HG03439 (cell line): Measurements from ENCODE around the gene OSBPL1A.

Source experiments
- ATAC-seq: cut with Tn5 transposase; IDR thresholded peaks from one replicate; pipeline ENCODE4 v1.9.1; 2021; ENCODE audit warnings: mild to moderate bottlenecking, moderate library complexity; ENCODE audit not compliant: unreplicated experiment

OSBPL1A gene

DNA sequence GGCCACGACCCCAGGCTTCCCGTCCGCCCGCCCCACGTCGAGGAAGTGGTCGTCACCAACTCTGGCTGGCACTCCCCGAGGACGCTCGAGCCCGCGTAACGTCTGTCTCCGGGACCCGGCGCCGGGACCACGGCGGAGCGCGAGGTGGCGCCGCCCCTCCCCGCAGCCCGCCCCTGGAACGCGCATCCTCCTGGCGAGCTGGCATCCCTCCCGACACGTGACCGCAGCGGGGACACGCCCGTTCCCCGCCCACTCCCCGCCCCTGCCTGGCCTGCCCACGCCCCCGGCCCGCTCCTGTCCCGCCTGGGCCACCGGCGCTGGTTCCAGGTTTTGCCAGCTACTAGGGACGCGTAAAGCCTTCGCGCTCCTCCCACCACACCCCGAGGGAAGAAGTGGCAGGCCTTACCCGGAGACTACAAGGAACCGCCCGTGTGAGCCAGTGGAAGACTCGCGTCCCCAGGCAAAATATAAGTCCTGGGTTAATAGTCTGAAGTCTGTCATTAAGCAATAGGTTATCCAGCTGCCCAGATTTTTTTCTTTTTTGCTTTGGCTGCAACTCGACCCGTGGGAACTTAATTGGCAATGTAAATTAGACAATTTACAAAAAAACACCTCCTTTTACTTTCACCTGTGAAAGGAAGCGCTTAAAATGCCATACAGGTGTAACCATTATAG, at the start of gene OSBPL1A:
OSBPL1A (minus strand) TSS at position 131 of the 675 bp plus-strand sequence. CDS start 20,291 bp downstream, outside the sequence.
- ATAC-seq, result peak; percentile 61

DNA sequence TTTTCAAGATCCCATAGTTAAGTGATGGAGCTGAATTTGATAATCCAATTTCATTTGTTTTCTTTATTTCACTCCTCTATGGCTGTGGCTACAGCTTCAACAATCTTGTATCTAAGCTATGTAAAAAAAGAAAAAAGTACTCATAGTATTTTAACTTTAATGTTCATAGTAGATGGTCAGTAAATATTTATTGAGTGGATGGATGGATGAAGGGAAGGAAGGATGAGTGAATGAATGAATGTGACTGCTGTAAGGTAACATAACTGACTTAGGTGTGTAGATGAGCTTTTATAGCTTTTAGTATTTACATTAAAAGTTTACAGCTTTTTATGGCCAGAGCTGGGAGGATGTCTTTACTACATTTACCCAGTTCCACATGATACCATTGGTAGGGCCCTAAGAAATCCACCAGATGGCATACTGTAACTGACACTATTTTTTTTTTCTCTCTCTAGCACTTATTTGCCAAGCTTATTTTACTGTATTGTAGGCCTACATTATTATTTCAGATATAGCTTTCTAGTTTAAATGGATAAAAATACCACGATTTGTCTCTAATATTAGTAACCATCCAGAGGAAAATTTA, 49.4 kb upstream of the OSBPL1A start:
- ATAC-seq, result no peak

DNA sequence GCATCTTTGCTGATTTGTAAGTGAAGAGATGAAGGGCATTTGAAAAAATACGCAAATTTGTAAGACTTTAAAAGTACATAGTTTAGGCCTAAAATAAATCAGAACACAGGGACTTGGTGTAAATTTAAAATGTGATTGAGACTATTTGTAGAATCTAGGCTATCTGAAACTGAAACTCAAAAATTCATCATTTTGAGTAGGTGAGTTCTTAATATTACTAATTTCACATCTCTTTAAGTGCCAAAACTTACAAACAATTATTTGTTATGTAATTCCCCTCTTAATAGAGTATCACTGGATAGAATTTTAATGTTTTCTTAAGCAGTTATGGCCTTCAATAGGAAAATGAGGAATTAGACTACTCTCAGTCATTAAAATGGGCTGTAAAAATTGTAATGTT, 48.8 kb upstream of the OSBPL1A start:
- peak; percentile 81 for ATAC-seq

DNA sequence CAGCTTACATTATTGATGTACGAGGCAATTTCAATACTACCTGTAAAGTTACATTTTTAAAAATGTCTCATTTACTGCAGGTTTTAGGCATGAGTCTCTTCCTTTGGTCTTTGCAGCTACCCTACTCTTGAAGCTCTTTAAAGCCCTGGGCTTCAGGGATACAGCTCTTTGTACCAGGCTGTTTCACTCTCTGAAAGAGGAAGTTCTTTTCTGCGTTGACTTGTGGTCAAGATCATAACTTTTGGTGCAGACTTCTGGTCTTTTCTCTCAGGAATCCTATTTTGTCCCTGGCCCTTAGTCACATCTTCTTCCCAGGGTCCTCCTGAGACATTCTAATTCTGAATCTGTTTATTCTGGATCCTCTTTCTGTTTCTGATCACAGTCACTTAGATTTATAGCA, 46.2 kb upstream of the OSBPL1A start:
- no peak for ATAC-seq

DNA sequence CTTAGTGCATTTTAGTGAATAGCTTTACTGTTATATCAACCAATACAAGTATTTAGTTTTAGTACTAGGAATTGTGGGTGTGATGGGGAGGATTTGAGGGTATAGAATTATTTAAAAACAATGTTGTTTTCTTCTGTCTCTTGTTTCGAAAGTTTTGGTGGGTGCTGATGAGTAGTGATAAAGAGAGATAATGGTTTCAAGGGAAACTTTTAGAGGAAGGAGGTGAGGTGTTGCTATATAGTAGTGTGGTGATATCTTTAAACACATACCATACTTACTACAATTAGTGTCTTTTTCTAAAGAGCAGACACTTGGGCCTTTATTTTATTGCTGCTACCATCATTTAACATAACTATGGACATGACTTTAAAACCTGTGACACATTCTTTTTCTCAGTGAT, 39.3 kb upstream of the OSBPL1A start:
- no peak for ATAC-seq

DNA sequence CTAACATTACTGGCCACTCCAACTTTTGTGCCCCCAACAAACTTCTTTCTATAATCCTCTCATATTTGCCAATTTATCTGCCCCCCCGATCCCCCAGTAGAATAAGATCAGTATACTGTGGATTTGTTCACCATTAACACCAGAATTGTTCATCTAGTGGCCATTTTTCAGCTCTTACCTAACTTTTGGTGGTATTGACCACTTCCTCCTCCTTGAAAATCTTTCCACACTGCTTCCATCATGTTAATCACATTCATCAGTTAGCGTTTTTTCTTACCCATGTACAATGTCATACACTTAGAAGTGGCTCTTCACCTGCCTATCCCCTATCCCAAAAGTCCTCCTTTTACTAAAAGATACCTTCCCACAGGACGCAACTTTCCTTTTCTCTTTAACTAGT, 35.0 kb upstream of the OSBPL1A start:
- no peak for ATAC-seq

DNA sequence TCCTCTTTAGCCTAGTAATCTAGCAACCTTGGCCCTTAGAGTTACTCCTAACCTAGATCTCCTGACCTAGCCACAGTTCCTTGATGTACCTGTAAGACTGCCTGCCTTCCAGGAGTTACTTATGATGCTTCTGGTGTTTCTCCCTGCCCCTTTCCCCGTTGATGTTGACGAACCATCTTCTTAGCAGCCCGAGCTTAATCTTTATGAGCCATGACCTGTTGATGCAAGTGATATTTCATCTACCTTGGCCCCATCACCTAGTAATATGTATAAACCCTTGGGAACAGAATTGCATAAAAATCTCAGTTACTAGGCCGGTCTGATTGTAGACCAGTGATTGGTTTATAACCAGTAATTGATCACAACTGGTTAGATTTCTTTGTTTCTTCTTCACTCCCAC, 31.6 kb upstream of the OSBPL1A start:
- no peak for ATAC-seq

DNA sequence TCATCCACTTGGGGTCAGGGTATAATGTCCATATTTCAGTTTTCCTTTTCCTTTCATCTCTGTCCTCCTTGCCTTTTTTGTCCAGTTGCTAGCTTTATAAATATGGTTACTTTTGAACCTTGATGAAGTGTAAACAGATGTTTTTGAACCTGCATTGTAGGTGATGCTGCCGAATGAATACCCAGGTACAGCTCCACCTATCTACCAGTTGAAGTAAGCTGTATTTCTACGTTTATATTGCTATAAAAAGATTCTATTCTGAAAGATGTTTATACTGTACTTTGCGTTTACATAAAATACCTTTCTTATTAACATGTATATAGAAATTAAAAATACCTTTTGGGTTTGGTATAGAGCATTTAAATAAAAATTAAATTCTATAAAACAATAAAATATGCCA, 31.1 kb upstream of the OSBPL1A start:
- ATAC-seq, result no peak

DNA sequence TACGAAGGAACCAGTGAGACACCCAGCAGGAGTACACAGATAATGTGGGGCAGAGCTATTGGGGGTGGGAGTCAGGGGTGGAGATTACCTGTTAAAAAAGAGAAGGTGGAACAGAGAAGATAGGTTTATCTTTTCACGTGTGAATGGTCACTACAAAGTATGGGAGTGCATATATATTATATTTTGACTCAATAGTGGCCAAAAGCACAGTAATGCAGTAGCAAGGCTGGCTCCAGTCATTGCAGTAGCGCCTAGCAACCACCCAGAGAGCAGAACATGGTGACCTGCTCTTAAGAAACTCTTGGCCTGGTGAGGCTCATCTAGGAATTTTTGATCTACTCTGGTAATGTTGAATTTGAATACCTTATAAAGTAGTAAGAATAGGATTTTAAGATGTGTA, 29.9 kb upstream of the OSBPL1A start:
- no peak for ATAC-seq

DNA sequence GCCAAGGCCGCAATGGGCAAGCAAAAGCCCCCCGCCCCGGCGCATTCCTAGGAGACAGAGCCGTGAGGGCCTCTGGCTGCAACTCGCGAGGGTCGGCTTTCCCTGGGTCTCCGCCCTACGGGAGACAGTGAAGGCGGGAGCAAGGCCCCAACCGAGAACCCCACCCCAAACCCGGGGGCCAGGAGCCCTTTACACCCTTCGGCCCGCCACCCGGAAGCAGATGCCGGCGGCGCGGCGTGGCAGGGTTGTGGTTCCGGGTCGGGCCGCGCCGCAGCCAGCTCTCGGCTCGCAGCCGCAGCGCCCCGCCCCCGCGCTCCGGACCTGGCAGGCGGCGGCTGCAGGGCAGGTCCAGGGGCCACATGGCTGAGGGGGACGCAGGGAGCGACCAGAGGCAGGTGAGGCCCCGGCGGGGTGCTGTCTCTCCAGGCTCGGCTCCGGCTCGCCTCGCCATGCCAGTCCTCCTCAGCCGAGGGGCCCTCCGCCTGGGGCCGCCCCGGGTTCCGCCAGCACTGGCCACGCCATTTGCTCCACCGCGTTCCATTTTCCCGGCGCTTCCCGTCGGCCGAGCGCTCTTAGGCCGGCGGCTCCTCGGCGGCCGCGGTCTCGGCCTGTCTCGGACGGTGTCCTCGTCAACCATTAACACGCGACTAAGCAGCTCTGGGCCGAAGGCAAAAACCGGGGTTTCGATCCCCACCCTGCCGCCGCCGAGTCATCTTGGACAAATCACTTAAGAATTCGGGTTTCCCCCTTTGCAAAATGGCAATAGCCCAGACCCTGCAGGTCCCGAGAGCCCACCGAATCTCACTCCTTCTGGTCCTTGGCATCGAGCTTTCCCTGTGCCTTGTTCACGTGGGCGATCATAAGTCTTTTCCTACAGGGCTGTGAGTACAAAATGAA, 29.0 kb upstream of the OSBPL1A start, which contains the start of gene IMPACT:
IMPACT (plus strand) TSS at position 273 of the 897 bp plus-strand sequence; CDS start at position 360, 87 bp downstream.
- peak; percentile 72 for ATAC-seq

DNA sequence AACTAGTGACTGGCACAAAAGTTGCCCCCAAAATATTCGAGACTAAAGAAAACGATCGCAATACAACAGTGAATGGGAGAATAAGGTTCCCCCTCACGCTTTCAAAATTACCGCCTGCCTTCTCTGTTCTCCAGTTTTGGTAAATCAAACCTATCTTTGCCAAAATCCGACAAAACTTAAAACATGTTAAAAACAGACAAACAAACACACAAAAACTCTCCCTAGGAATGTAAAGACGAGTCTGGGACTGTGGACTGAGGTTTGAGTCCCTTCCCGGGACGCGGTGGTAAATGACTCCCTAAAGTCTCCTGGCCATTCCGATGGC, 28.4 kb upstream of the OSBPL1A start:
- no peak for ATAC-seq

DNA sequence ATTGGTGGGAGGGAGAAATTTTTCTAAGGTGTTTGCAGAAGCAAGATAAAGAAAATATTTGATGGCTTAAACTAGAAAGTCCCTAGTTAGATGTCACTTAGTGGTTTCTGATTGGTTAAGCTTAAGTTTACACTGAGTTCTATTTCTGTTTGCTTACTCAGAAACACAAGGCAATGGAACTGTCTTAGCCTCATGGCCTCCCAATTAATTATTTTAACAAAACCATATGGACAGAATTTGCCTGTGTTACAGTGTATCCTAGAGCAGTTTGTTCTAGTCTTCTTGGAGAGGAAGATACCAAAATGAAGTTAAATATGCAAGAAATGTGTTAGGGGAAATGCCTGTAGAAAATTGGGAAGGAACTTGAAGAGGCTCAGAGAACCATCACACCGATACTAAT, 24.2 kb upstream of the OSBPL1A start:
- ATAC-seq, result no peak

DNA sequence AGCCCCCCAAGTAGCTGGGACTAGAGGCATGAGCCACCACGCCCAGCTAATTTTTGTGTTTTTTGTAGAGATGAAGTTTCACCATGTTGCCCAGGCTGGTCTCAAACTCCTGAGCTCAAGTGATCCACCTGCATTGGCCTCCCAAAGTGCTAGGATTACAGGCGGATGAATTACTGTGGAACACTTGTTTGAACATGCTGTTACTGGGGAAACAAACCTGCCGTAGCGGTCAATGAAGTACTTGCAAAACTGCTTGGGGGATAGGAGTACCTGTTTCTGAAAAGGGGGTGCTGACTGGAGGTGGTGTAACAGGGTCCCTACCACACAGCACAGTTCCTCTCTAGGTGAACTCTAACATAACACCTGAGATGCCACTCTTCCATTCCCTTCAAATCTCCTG, 22.9 kb upstream of the OSBPL1A start:
- ATAC-seq, result no peak

DNA sequence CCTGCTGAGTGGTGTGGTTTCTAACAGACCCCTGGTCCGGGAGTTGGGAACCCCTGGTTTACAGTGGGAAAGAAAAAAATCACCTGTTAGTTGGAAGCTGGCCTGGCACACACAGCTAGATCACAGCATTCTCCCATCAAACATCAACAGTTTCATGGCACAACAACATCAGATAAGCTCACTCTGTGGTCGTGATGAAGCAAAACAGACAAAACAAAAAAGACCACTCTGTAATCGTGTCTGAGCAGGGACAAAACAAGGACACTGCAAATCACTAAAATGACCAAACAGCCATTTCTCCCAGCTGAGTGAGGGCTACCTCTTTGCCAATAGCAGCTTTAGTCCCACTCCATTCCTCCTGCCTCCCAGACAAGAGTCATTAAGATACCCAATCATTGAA, 19.9 kb upstream of the OSBPL1A start:
- no peak for ATAC-seq

DNA sequence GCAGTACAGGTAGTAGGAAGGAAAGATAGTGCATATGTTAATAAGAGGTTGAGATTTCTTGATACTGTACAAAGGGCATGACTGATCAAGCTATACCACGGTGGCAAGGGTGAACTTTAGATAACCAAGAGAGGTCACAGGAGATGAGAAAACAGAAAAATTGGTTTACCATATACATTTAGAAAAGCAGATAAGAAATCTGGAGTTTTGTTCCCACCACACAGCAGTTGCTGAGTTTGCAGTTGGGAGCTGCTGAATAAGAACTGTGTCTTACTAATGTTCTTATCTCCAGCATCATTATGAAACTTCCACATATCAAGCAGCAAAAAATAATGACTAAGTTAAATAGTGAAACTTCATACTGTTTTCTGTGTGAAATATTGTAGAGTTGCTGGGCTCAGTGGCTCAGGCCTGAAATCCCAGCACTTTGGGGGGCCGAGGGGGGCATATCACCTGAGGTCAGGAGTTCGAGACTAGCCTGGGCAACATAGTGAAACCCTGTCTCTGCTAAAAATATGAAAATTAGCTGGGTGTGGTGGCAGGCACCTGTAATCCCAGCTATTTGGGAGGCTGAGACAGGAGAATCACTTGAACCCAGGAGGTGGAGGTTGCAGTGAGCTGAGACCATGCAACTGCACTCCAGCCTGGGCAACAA, 16.9 kb upstream of the OSBPL1A start:
- ATAC-seq, result no peak

DNA sequence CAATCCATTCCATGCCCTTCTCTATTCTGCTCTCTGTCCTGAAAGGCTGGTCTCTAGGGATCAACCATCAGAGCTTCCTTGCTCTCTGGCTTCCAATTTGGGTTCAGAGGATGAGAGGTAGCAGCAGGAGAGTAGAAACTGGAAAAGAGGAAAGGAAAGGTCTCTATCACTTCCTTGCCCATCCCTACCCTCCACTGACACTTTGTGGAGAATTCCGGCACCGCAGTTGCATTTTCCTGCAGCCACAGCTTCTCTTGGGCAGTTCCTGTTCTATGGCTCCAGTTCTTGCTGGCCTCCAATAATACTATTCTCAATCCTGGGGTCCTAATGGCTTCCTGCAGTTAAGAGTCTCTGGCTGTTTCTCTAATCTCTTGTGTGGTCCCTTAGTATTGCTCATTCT, 15.5 kb upstream of the OSBPL1A start:
- no peak for ATAC-seq

DNA sequence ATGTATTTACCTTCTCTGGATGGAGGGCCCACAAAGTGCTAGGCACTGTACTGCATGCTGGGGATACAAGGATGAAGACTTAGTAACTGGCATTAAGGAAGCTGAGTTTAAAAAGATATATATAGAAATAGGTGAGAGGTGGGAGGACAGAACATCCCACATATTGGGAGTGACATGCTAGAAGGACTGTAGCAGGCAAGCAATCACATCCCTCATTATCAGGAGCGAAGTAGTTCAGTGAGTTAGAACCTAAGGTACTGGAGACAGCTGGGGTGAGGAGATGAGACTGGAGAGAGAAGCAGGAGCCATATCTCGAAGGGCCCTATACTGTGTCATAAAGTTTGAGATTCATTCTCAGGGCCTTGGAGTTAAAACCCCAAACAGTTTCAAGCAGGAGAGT, 10.9 kb upstream of the OSBPL1A start:
- ATAC-seq, result no peak

DNA sequence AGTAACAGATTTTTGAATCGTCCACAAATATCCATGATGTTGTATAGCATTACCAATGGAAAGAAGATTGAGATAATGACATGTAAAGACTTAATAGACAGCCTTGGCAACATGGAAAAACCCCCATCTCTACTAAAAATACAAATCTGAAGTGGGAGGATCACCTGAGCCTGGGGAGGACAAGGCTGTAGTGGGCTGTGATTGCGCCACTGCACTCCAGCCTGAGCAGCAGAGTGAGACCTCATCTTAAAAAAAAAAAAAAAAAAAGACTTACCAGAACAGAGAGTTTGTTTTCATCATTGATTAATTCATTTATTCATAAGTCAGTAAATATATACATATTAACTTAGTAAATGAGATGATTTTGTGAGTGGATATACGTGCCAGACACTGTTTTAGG, 7.0 kb upstream of the OSBPL1A start:
- no peak for ATAC-seq

DNA sequence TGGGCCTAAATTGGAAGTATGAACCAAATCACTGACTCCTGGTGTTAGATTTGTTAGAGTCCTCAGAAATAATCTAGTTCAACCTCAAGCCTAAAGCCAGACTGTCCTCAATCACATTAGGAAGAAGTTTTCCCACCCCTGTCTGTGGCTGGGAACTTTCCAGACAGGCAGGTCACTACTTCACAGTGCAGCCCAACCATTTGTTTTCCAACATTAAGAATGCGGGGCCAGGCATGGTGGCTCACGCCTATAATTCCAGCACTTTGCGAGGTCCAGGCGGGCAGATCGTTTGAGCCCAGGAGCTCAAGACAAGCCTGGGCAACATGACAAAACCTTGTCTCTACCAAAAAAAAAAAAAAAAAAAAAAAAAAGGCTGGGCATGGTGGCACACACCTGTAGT, 5.5 kb upstream of the OSBPL1A start:
- ATAC-seq, result no peak

DNA sequence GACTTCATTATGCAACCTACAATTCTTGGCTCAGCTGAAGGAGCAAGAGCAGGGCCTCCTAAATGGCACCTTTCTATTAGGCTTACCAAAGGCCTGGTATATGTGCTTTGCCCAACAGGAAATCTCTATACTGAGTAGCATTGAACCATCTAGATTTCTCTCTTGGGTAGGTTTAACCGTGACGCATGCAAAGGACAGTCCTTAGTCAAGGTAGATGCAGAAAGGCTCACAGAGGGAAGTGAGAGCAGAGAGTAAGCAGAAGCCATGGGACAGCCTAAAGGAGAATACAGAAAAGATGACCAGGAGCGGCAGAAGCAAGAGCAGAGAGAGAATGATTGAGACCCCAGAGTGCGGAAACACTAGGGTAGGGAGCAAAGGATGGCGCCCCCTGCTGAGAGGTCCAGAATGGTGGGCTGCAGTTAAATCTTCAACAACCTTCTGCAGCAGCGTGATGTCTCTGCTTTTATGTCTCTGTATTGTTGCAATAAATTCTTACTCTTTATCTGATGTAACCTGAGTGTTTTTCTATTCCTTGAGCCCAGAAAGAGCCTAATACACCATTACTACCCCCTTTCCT, 4.7 kb upstream of the OSBPL1A start:
- ATAC-seq, result no peak

DNA sequence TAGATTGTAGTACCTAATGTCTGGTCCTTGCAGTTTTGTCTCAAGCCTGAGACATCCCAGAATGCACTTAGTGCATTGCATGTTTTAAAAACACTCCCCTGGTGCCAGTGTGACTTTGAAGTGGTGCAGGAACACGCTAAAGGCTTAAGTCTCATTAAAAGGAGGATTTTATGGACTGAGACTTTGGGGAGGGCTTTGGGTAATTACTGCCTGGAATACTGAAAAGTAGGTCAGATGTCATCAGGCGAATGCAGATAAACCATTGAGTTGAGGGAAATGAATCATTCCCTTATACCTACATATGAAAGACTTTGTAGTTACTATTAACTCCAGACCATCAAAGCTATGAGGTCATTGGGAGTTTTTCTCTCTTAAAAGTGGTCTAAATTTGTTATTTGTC, 3.0 kb upstream of the OSBPL1A start:
- ATAC-seq, result no peak
